ENCODE data around the gene TBCE. TPM values are rescaled to one million over a fixed set of nuclear protein-coding genes. Genes with fewer than 3 reads are reported as not detected.

TBCE gene
- total RNA-seq, 4 donors from 2014 or later, result 24.4 to 47.6 (median 29.2) TPM

- in situ Hi-C loops (cut with MboI; ENCODE audit: low sequenced_read_pairs in 4 of 4) (loop anchor here in 1 of 4 donors (25.0 kb wide), 1 partner anchor 311 kb away; no protein-coding TSS in a partner anchor), intact Hi-C loops (cut with DNase I; ENCODE audit: low total_unique reads) (no loop called here)
- ATAC-seq (no peak), DNase-seq (no peak)
- H3K36me3 ChIP-seq, result peaks cover 0 to 7% of the 10 kb centered on the region in 2 donors
- H3K4me3 ChIP-seq, result no peak overlapping the region
- H3K27me3 ChIP-seq, result no peaks in the 10 kb centered on the region
- no peaks in the 10 kb centered on the region for H3K9me3 ChIP-seq
- H3K27ac ChIP-seq, result no peak overlapping the region
- H3K4me1 ChIP-seq, result peaks cover 11 to 15% of the 10 kb centered on the region in 2 donors
- TF ChIP-seq POLR2A (IDR thresholded peaks at IDR 0.05) (no peak), CTCF (IDR thresholded peaks at IDR 0.05 in 4 of 5, conservative IDR thresholded peaks at IDR 0.05 in 1 of 5) (no peak)
Observed at GRCh38 chr1:235423214-235423652, 56.0 kb downstream of the TBCE start.

- H3K27me3 ChIP-seq, result no peaks in the 10 kb centered on the region
- no peak overlapping the region for H3K27ac ChIP-seq
- peaks cover 0 to 7% of the 10 kb centered on the region in 2 donors for H3K36me3 ChIP-seq
- no peak for ATAC-seq
- in situ Hi-C loops (cut with MboI; ENCODE audit: low sequenced_read_pairs in 4 of 4), result loop anchor here in 1 of 4 donors (25.0 kb wide), 1 partner anchor 312 kb away; no protein-coding TSS in a partner anchor
- intact Hi-C loops (cut with DNase I; ENCODE audit: low total_unique reads), result no loop called here
- TF ChIP-seq POLR2A (IDR thresholded peaks at IDR 0.05) (no peak), CTCF (IDR thresholded peaks at IDR 0.05 in 4 of 5, conservative IDR thresholded peaks at IDR 0.05 in 1 of 5) (no peak)
- no peak for DNase-seq
- H3K4me1 ChIP-seq, result peaks cover 11 to 15% of the 10 kb centered on the region in 2 donors
- no peaks in the 10 kb centered on the region for H3K9me3 ChIP-seq
- no peak overlapping the region for H3K4me3 ChIP-seq
Observed at GRCh38 chr1:235424092-235424491, 56.9 kb downstream of the TBCE start.

GRCh38 chr1:235425357-235425756, 58.1 kb downstream of the TBCE start:
- Histone ChIP-seq H3K27ac (no peak overlapping the region), H3K4me3 (no peak overlapping the region), H3K9me3 (no peaks in the 10 kb centered on the region), H3K27me3 (no peaks in the 10 kb centered on the region), H3K36me3 (peaks cover 0 to 7% of the 10 kb centered on the region in 2 donors), H3K4me1 (peaks cover 11 to 15% of the 10 kb centered on the region in 2 donors)
- TF ChIP-seq CTCF (IDR thresholded peaks at IDR 0.05 in 4 of 5, conservative IDR thresholded peaks at IDR 0.05 in 1 of 5) (no peak), POLR2A (IDR thresholded peaks at IDR 0.05) (no peak)
- in situ Hi-C loops (cut with MboI; ENCODE audit: low sequenced_read_pairs in 4 of 4) (loop anchor here in 1 of 4 donors (25.0 kb wide), 1 partner anchor 963 kb away; no protein-coding TSS in a partner anchor), intact Hi-C loops (cut with DNase I; ENCODE audit: low total_unique reads) (no loop called here)
- DNase-seq (no peak), ATAC-seq (no peak)

GRCh38 chr1:235426143-235426542, 58.9 kb downstream of the TBCE start:
- Histone ChIP-seq H3K4me1 (peaks cover 11 to 15% of the 10 kb centered on the region in 2 donors), H3K27ac (no peak overlapping the region), H3K36me3 (peaks cover 0 to 7% of the 10 kb centered on the region in 2 donors), H3K4me3 (no peak overlapping the region), H3K9me3 (no peaks in the 10 kb centered on the region), H3K27me3 (no peaks in the 10 kb centered on the region)
- no peak for DNase-seq
- ATAC-seq, result peak; percentile 62 to 87
- in situ Hi-C loops (cut with MboI; ENCODE audit: low sequenced_read_pairs in 4 of 4), result loop anchor here in 1 of 4 donors (25.0 kb wide), 1 partner anchor 964 kb away; no protein-coding TSS in a partner anchor
- TF ChIP-seq POLR2A (IDR thresholded peaks at IDR 0.05) (no peak), CTCF (IDR thresholded peaks at IDR 0.05 in 4 of 5, conservative IDR thresholded peaks at IDR 0.05 in 1 of 5) (no peak)
- intact Hi-C loops (cut with DNase I; ENCODE audit: low total_unique reads), result no loop called here

Data from gastrocnemius medialis (tissue), 4 donors.